T-cell (primary cell): ENCODE data around the gene KCNG2. TPM values are rescaled to one million over a fixed set of nuclear protein-coding genes. Genes with fewer than 3 reads are reported as not detected.

ENCODE experiments used
- ATAC-seq, 4 experiments: fragments of 200-7000 bp in 3 of 4; fragments of 150-1000 bp in 1 of 4; cut with Tn5 transposase; replicated peaks in 1 of 4; 1 replicate in 3 of 4; 2 replicates in 1 of 4; pipeline ENCODE4 v1.10.0; 2021; ENCODE audit warnings: moderate library complexity in 3 of 4, mild to moderate bottlenecking in 2 of 4, moderate number of reproducible peaks in 1 of 4
- CTCF ChIA-PET, 2 donors: fragments of 300-600 bp; sonication (Branson Sonifier 250); formaldehyde crosslinking; loops; one replicate each; lab custom pipeline; 2022; ENCODE audit warnings: antibody characterized with exemption in 2 of 2; lab: Charles Lee
- POLR2A ChIA-PET, 2 donors: fragments of 300-600 bp; sonication (Branson Sonifier 250); formaldehyde crosslinking; loops; one replicate each; lab custom pipeline; 2022; ENCODE audit warnings: antibody characterized with exemption in 2 of 2; lab: Charles Lee
- DNase-seq, 35 experiments: peaks; one replicate each; pipeline versions ENCODE4 v3.0.0 to v3.0.0-alpha.2; 2013 to 2023
- H3K27ac ChIP-seq: one replicate; pipeline ENCODE4 v1.5.1; 2013; ENCODE audit warnings: low read length
- H3K27me3 ChIP-seq, 2 experiments: replicated peaks in 1 of 2; 1 replicate in 1 of 2; 2 replicates in 1 of 2; pipeline versions ENCODE4 v1.6.1 to v1.7.0; 2013; ENCODE audit warnings: low read length in 1 of 2, mixed read lengths in 1 of 2; ENCODE audit not compliant: control insufficient read depth in 2 of 2, insufficient read depth in 2 of 2; ENCODE audit errors: extremely low read depth in 1 of 2
- H3K36me3 ChIP-seq, 2 donors: 1 replicate in 1 of 2; 2 replicates in 1 of 2; pipeline versions ENCODE4 v1.6.1 to v1.7.0; 2013; ENCODE audit warnings: low read length in 1 of 2; ENCODE audit not compliant: control insufficient read depth in 2 of 2, insufficient read depth in 1 of 2; ENCODE audit errors: extremely low read depth in 1 of 2
- H3K4me1 ChIP-seq, 2 experiments: 1 replicate in 1 of 2; 2 replicates in 1 of 2; pipeline versions ENCODE4 v1.6.1 to v1.7.0; 2013; ENCODE audit warnings: low read length in 2 of 2, mixed read lengths in 1 of 2; ENCODE audit not compliant: insufficient read depth in 2 of 2, control insufficient read depth in 1 of 2; ENCODE audit errors: extremely low read depth in 1 of 2
- H3K4me3 ChIP-seq, 2 donors: 1 replicate in 1 of 2; 2 replicates in 1 of 2; pipeline versions ENCODE4 v1.5.1 to v1.7.0; 2013; ENCODE audit warnings: mild to moderate bottlenecking in 2 of 2, low read length in 1 of 2, moderate library complexity in 1 of 2; ENCODE audit not compliant: control insufficient read depth in 1 of 2; ENCODE audit errors: extremely low read depth in 1 of 2
- H3K9me3 ChIP-seq: 2 replicates; pipeline ENCODE4 v1.7.0; 2013
- H3K27ac Mint-ChIP-seq, 2 donors: one replicate each; pipeline ENCODE4 v1.8.0; 2020 to 2021; ENCODE audit warnings: mild to moderate bottlenecking in 2 of 2, mixed read lengths in 2 of 2
- H3K27me3 Mint-ChIP-seq, 2 donors: one replicate each; pipeline ENCODE4 v1.8.0; 2021 to 2022; ENCODE audit warnings: mixed read lengths in 2 of 2
- H3K36me3 Mint-ChIP-seq: one replicate; pipeline ENCODE4 v1.8.0; 2021; ENCODE audit warnings: mixed read lengths
- H3K4me1 Mint-ChIP-seq, 3 donors: one replicate each; pipeline ENCODE4 v1.8.0; 2020 to 2022; ENCODE audit warnings: mixed read lengths in 3 of 3, mild to moderate bottlenecking in 1 of 3
- H3K4me3 Mint-ChIP-seq, 3 donors: one replicate each; pipeline ENCODE4 v1.8.0; 2020 to 2022; ENCODE audit warnings: mild to moderate bottlenecking in 3 of 3, mixed read lengths in 3 of 3, moderate library complexity in 3 of 3
- H3K9me3 Mint-ChIP-seq, 3 donors: one replicate each; pipeline ENCODE4 v1.8.0; 2020 to 2022; ENCODE audit warnings: mixed read lengths in 3 of 3
- WGBS: methylation state at CpG from one replicate; pipeline ENCODE4 v1.1.5; 2013; ENCODE audit warnings: missing lambda C conversion rate; ENCODE audit not compliant: insufficient coverage; 5-methylcytosine and 5-hydroxymethylcytosine counted together
- total RNA-seq, 35 experiments: library from RNA in 6 of 35; stranded (reverse) in 6 of 35; fragments of 120-200 nt in 1 of 35; gene quantifications; one replicate each; pipeline versions ENCODE4 v1.2.1 to v1.2.4 and lab custom pipeline; 2013 to 2026

The KCNG2 gene
- total RNA-seq, 5 donors from 2014 or later (not counting 1 experiment from before 2014, with no cell fraction given) = not detected

GRCh38 chr18:79934311-79935097 lies 136.8 kb downstream of the KCNG2 start:
- peaks cover 11% of the 10 kb centered on the region for H3K9me3 ChIP-seq

DNA sequence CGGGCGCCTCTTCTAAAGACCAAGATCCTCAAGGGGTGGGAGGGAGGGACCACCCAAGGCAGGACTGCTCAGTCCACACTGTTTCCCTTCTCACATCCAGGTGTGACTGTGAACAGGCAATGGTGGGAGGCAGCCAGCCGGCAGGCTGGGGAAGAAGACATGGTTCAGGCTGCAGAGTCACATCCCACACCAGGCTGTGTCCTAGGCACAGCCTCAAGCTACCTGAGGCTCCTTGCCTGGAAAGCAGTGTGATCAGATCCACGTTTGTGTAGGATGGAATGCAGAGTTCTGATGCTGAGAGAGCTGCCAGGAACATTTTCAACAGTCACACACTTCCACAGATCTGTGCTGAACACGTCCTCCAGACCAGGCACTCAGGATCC lies 137.4 kb downstream of the KCNG2 start:
- H3K27me3 ChIP-seq = no peaks in the 10 kb centered on the region
- Mint-ChIP-seq H3K9me3 (peaks cover 16 to 37% (median 34%) of the 10 kb centered on the region in 3 donors), H3K4me3 (no peak overlapping the region), H3K36me3 (peaks cover 93% of the 10 kb centered on the region), H3K27me3 (no peaks in the 10 kb centered on the region), H3K27ac (no peak overlapping the region), H3K4me1 (peaks cover 0 to 6% (median 5%) of the 10 kb centered on the region in 3 donors)
- no peak overlapping the region for H3K4me3 ChIP-seq
- H3K27ac ChIP-seq = no peak overlapping the region
- no peaks in the 10 kb centered on the region for H3K4me1 ChIP-seq
- no peak for ATAC-seq
- ChIA-PET CTCF (no interaction called here), POLR2A (interaction anchor here in 1 of 2 donors (0.7 kb wide), 1 partner anchor 22 kb away, joined by 3 read pairs; no protein-coding TSS in a partner anchor)
- peaks cover 11% of the 10 kb centered on the region for H3K9me3 ChIP-seq
- H3K36me3 ChIP-seq = peaks cover 19 to 23% of the 10 kb centered on the region in 2 donors
- WGBS = 63% methylated on average over 1 of the region's 5 CpGs
- DNase-seq = peak in 1 of 35 experiments; percentile 12

More at GRCh38 chr18:79934311-79935097, 136.8 kb downstream of the KCNG2 start:
- H3K27ac Mint-ChIP-seq = no peak overlapping the region
- no peaks in the 10 kb centered on the region for H3K27me3 Mint-ChIP-seq
- H3K4me3 Mint-ChIP-seq = no peak overlapping the region
- Histone ChIP-seq H3K27ac (no peak overlapping the region), H3K4me1 (no peaks in the 10 kb centered on the region), H3K36me3 (peaks cover 19 to 22% of the 10 kb centered on the region in 2 donors), H3K27me3 (no peaks in the 10 kb centered on the region), H3K4me3 (no peak overlapping the region)
- DNase-seq (peak in 1 of 35 experiments; percentile 8), ATAC-seq (no peak)
- peaks cover 0 to 3% (median 1%) of the 10 kb centered on the region in 3 donors for H3K4me1 Mint-ChIP-seq
- whole genome bisulfite sequencing = 92% methylated on average over 6 of the region's 8 CpGs
- ChIA-PET POLR2A (no interaction called here), CTCF (no interaction called here)
- peaks cover 93% of the 10 kb centered on the region for H3K36me3 Mint-ChIP-seq
- H3K9me3 Mint-ChIP-seq = peaks cover 22 to 43% (median 40%) of the 10 kb centered on the region in 3 donors

GRCh38 chr18:79935499-79935898 lies 137.8 kb downstream of the KCNG2 start:
- Histone ChIP-seq H3K4me3 (peak overlapping the region in 1 of 2 donors; percentile 38), H3K27me3 (no peaks in the 10 kb centered on the region), H3K4me1 (no peaks in the 10 kb centered on the region), H3K9me3 (peaks cover 8% of the 10 kb centered on the region), H3K36me3 (peaks cover 19 to 28% of the 10 kb centered on the region in 2 donors), H3K27ac (no peak overlapping the region)
- ATAC-seq = no peak
- ChIA-PET POLR2A (interaction anchor here in 1 of 2 donors (0.7 kb wide), 1 partner anchor 22 kb away, joined by 3 read pairs; no protein-coding TSS in a partner anchor), CTCF (no interaction called here)
- 89% methylated on average over 2 of the region's 3 CpGs for WGBS
- H3K4me3 Mint-ChIP-seq = no peak overlapping the region
- DNase-seq = peak in 1 of 35 experiments; percentile 16
- no peaks in the 10 kb centered on the region for H3K27me3 Mint-ChIP-seq
- no peak overlapping the region for H3K27ac Mint-ChIP-seq
- H3K36me3 Mint-ChIP-seq = peaks cover 93% of the 10 kb centered on the region
- peaks cover 15 to 34% (median 30%) of the 10 kb centered on the region in 3 donors for H3K9me3 Mint-ChIP-seq
- H3K4me1 Mint-ChIP-seq = peaks cover 0 to 6% (median 5%) of the 10 kb centered on the region in 3 donors

DNA sequence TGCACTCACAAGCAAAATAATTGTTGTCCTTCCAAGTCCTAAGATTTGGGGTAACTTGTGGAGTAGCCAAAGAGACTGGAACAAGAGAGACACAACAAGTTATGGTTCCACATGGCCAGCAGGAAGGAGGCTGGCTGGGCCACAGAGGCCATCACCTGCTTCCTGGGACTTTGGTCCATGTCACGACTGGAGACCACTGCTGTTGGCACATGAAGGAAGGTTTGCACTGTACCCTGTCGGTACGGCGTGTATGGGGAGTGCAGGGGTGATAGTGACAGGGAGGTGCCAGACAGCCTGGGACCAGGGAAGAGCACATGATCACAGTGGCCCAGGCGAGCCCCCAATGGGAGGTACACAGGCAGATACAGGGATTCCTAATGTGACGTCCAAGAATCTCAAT lies 138.2 kb downstream of the KCNG2 start:
- Mint-ChIP-seq H3K36me3 (peaks cover 94% of the 10 kb centered on the region), H3K9me3 (peaks cover 15 to 34% (median 30%) of the 10 kb centered on the region in 3 donors), H3K27me3 (no peaks in the 10 kb centered on the region), H3K27ac (no peak overlapping the region), H3K4me1 (peaks cover 0 to 6% (median 5%) of the 10 kb centered on the region in 3 donors), H3K4me3 (no peak overlapping the region)
- Histone ChIP-seq H3K4me3 (no peak overlapping the region), H3K27me3 (no peaks in the 10 kb centered on the region), H3K36me3 (peaks cover 19 to 32% of the 10 kb centered on the region in 2 donors), H3K27ac (no peak overlapping the region), H3K4me1 (no peaks in the 10 kb centered on the region), H3K9me3 (peaks cover 6% of the 10 kb centered on the region)
- DNase-seq (peak in 1 of 35 experiments; percentile 5), ATAC-seq (no peak)
- ChIA-PET CTCF (no interaction called here), POLR2A (no interaction called here)
- WGBS = 98% methylated on average over 4 of the region's 6 CpGs

GRCh38 chr18:79936641-79937040 lies 138.9 kb downstream of the KCNG2 start:
- peaks cover 91% of the 10 kb centered on the region for H3K36me3 Mint-ChIP-seq
- H3K27ac Mint-ChIP-seq = no peak overlapping the region

GRCh38 chr18:79937103-79937860 lies 139.5 kb downstream of the KCNG2 start:
- Histone ChIP-seq H3K4me1 (no peaks in the 10 kb centered on the region), H3K27me3 (no peaks in the 10 kb centered on the region), H3K9me3 (peaks cover 4% of the 10 kb centered on the region), H3K36me3 (peaks cover 29 to 35% of the 10 kb centered on the region in 2 donors), H3K27ac (no peak overlapping the region), H3K4me3 (no peak overlapping the region)
- ChIA-PET POLR2A (no interaction called here), CTCF (interaction anchor here in 1 of 2 donors (0.5 kb wide), 1 partner anchor 312 kb away, joined by 4 read pairs; no protein-coding TSS in a partner anchor)
- Mint-ChIP-seq H3K9me3 (peaks cover 8 to 27% (median 20%) of the 10 kb centered on the region in 3 donors), H3K4me3 (no peak overlapping the region), H3K27ac (no peak overlapping the region), H3K27me3 (no peaks in the 10 kb centered on the region), H3K36me3 (peaks cover 92% of the 10 kb centered on the region), H3K4me1 (peaks cover 4 to 11% (median 8%) of the 10 kb centered on the region in 3 donors)
- WGBS = 97% methylated on average over 23 of the region's 25 CpGs
- no peak for ATAC-seq
- DNase-seq = no peak

More at GRCh38 chr18:79936641-79937040, 138.9 kb downstream of the KCNG2 start:
- Histone ChIP-seq H3K4me3 (no peak overlapping the region), H3K27ac (no peak overlapping the region), H3K27me3 (no peaks in the 10 kb centered on the region), H3K36me3 (peaks cover 23 to 35% of the 10 kb centered on the region in 2 donors), H3K9me3 (peaks cover 6% of the 10 kb centered on the region), H3K4me1 (no peaks in the 10 kb centered on the region)
- CTCF ChIA-PET = no interaction called here
- no peak for DNase-seq
- Mint-ChIP-seq H3K9me3 (peaks cover 11 to 30% (median 24%) of the 10 kb centered on the region in 3 donors), H3K4me1 (peaks cover 0 to 6% (median 5%) of the 10 kb centered on the region in 3 donors), H3K27me3 (no peaks in the 10 kb centered on the region), H3K4me3 (no peak overlapping the region)
- POLR2A ChIA-PET = no interaction called here
- ATAC-seq = no peak
- 100% methylated on average over 3 of the region's 12 CpGs for WGBS
